GM18867 (cell line): ENCODE measurements around the gene MYO5B.
"Not testable (repeated sequence)": the region's sequence is repeated elsewhere in the genome, so short reads cannot be mapped to it uniquely, and the experiment has no call there.

Experiments
- ATAC-seq: cut with Tn5 transposase; IDR thresholded peaks from one replicate; pipeline ENCODE4 v1.9.1; 2021; ENCODE audit warnings: mild to moderate bottlenecking, moderate library complexity; ENCODE audit not compliant: unreplicated experiment

MYO5B gene

GRCh38 chr18:49894517-49895226 is 300.3 kb downstream of the MYO5B start:
- ATAC-seq: no peak

- ATAC-seq: no peak
Measured at GRCh38 chr18:49893036-49893435, 301.9 kb downstream of the MYO5B start.

- no peak for ATAC-seq
Measured at GRCh38 chr18:49892148-49892924, 302.6 kb downstream of the MYO5B start.

GRCh38 chr18:49890041-49890440 is 304.9 kb downstream of the MYO5B start:
- ATAC-seq: no peak

- ATAC-seq: not testable (repeated sequence)
Measured at GRCh38 chr18:49889552-49889951, 305.4 kb downstream of the MYO5B start.

GRCh38 chr18:49886891-49887764 is 307.8 kb downstream of the MYO5B start:
- ATAC-seq: no peak

- ATAC-seq: no peak
Measured at GRCh38 chr18:49884959-49885358, 310.0 kb downstream of the MYO5B start.

GRCh38 chr18:49884465-49884864 is 310.5 kb downstream of the MYO5B start:
- ATAC-seq: no peak

GRCh38 chr18:49880661-49881060 is 314.3 kb downstream of the MYO5B start:
- no peak for ATAC-seq

GRCh38 chr18:49879271-49879580 is 315.7 kb downstream of the MYO5B start:
- no peak for ATAC-seq

GRCh38 chr18:49878567-49879270 is 316.2 kb downstream of the MYO5B start:
- no peak for ATAC-seq

- no peak for ATAC-seq
Measured at GRCh38 chr18:49878015-49878414, 316.9 kb downstream of the MYO5B start.

GRCh38 chr18:49876536-49876935 is 318.4 kb downstream of the MYO5B start:
- ATAC-seq: no peak

GRCh38 chr18:49875783-49876182 is 319.2 kb downstream of the MYO5B start:
- ATAC-seq: no peak

GRCh38 chr18:49875155-49875554 is 319.8 kb downstream of the MYO5B start:
- no peak for ATAC-seq

- peak; percentile 63 for ATAC-seq
Measured at GRCh38 chr18:49874238-49874637, 320.7 kb downstream of the MYO5B start.

GRCh38 chr18:49869354-49869753 is 325.6 kb downstream of the MYO5B start:
- no peak for ATAC-seq

- ATAC-seq: no peak
Measured at GRCh38 chr18:49866680-49867079, 328.3 kb downstream of the MYO5B start.

- ATAC-seq: peak; percentile 57
Measured at GRCh38 chr18:49865401-49865800, 329.5 kb downstream of the MYO5B start.

- ATAC-seq: no peak
Measured at GRCh38 chr18:49863769-49864621, 331.0 kb downstream of the MYO5B start.
